Activated gamma-delta T cell treated with Interleukin-2 at 50 U/mL for 16 hours (primary cell): ENCODE measurements around the gene MORC1.
"Not testable (repeated sequence)": the region's sequence is repeated elsewhere in the genome, so short reads cannot be mapped to it uniquely, and the experiment has no call there.

Experiments
- DNase-seq: peaks from one replicate; pipeline ENCODE4 v3.0.0-alpha.2; 2020

MORC1 gene

DNA sequence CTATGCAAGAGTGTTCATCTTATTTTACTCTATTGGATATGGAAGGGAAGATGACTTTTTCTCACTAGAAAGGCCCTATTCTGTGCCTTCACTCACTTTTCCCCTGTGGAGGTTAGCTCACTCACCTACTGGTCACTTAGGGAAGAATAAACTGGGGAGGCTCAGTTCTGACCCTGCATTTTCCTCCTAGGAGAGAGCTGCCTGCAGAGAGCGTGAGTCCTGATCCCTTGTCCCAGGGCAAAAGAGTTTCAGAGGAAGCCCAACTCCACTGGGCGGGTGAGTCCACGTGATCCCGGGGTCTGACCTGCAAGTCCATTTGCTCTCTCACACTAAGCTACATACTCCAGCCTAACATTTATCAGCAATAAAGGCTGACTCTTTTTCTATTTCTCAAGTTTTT is 8.4 kb downstream of the MORC1 start:
- DNase-seq: no peak

DNA sequence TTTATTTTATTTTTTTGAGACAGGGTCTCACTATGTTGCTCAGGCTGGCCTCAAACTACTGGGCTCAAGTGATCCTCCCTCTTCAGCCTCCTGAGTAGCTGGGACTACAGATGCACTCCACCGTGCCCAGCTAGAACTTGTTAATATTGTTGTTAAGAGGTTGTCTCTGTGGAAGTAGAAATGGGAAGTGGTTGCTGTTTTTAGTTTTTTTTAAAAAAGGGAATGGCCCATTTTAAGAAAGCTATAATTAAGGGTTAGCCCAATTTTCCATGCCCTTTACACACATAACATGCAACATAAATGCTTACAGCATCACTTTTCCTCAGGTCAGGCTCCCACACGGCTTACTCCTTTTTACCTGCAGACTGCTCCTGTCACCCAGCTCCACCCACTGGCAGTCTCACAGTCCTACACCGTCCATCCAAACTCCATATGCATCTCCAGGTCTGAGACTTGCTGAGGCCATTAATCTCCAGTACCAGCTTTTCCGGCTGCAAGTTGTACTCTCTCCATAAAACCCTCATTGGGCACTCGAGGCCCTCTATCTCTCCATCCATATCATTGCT is 19.8 kb downstream of the MORC1 start:
- no peak for DNase-seq

DNA sequence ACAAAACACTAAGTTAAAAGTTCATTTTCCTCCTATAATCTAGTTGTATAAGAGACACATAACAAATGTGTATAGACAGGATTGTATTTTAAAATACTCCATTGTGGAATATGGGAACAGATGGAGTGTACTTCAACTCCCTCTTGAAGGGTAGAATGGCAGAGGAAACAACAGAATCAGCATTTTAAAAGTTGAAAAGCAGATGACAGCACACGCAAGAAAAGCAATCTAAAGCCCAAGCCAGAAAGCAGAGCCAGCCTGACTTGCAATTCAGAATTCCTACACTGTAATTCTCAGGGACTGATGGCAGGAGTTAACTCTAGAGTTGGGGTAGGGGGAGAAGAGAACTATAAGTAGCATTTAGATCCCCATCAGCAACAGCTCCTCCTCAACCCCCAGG is 22.8 kb downstream of the MORC1 start:
- DNase-seq: no peak

DNA sequence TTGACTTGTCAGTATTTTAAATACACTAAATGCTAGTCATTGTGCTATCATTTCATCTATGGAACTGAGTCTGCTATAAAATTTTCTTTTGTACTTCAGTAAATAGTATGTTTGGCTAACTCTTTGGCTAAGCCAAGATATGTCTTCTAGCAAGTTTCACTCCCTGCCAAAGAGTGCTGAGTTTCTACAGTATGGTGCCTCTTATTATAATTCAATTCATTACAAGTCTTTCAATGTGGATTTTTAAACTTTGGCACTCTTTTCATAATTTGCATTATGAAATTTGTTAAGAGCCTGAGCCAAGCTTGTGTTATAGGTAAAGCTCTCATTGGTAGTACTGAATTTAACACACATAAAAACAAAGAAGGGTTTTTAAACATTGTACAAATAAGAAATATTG is 24.4 kb downstream of the MORC1 start:
- DNase-seq: no peak

DNA sequence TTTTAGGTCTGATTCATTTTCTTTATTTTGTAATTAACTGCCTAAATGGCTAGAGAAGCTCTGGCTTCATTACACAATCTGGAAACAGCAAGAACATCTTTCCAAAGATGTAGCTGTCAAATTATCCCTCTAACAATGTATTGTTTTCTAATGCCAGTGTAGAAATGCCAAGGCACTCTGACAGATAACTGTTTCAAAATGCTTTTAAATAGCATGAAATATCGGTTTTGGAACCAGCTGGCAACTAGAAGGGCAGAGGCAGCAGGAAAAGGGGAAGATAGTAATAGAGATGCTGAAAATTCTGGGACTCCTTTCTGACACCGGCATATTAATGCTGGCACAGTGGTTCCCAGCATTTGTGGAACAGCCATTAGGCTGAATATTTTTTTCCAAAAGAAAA is 26.1 kb downstream of the MORC1 start:
- no peak for DNase-seq

DNA sequence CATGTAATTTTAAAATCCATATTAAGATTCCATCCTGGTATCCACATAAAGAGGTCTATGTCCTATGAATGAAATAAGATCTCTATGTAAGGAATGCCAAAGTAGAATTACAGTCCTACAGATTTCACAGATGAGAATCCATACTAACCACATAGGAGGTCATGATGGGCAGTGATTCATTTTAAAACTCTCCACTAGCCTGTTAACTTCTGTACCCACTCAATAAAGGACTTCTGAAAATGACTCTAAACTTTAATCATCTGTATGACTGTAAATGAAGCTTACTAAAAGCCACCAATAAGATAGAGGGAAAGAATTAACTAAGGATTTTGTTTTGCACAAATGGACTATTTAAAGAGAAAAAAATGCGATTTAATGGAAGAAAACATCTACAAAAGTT is 28.7 kb downstream of the MORC1 start:
- DNase-seq: no peak

DNA sequence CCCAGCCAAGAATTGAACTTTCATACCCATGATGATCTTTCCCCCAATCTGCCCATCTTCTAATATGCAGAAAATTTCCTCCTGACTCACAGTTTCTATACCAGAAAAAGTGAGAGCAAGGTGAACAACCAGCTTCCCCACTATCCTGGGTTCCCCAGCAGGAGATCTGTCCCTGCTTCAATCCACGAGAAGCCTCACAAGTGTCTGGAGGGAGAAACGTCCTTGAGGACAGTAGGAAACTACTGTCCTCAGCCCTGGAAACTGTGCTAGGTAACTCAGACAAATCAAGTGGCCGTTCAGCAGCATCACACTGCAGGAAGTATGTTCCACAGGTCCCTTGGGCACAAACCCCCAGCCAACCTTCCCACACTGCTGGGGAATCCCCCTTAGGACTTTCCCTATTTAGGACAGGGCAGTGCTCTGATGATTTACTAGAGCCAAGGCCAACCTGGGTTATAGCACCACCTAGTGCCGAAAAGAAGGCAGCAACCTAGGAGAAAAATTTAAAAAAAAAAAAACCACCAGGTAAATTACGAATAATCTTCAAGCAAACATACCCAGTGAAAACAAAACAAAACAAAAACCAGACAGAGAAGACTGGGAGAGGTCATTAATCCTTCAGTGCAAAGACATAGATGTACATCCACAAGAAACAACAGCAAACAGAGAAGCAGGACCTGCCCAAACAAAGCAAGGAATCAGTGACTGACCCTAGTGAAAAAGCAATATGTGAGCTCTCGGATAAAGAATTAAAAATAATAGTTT is 36.0 kb downstream of the MORC1 start:
- DNase-seq: no peak

DNA sequence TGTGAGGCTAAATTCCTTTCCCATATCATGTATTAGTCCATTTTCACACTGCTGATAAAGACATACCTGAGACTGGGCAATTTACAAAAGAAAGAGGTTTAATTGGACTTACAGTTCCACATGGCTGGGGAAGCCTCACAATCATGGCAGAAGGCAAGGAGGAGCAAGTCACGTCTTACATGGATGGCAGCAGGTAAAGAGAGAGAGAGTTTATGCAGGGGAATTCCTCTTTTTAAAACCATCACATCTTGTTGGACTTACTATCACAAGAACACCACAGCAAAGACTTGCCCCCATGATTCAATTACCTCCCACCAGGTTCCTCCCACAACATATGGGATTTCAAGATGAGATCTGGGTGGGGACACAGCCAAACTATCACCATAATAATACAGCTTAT is 37.8 kb downstream of the MORC1 start:
- not testable (repeated sequence) for DNase-seq

DNA sequence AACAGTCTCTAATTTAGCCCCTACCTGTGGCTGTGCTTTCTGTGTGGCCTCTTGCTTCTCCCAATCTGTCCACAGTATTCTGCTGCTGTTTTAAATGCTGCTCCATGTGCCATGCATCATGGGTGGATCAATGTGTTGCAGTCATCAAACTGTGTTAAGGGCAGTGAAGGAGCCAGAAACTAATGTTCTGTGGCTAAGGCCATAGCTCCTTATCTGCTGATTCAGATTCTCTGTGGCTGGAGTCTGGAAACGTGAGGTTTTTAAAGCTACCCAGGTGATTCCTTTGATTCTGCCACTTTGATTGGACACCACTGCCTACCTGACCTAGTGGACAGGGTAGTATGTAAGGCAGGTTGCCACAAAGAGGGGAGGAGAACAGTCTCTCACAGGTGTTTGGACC is 44.8 kb downstream of the MORC1 start:
- no peak for DNase-seq

DNA sequence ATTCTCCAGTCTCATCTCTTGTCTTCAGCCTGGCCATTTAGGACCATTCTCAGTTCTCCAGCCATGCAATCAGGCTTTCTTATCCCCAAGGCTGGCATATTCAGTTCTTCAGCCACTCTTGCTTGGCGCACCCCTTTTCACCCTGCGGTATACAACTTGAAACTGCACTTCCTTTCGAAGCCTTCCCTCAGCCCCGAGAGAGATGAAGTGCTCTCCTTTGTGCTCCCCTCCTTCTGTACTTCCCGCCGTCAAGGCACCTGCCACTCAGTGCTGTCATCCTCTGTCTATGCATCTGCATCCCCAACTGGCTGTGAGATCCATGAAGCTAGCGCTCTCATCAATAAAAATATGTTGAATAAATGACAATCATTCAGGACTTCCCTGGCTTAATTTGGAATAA is 45.7 kb downstream of the MORC1 start:
- no peak for DNase-seq

DNA sequence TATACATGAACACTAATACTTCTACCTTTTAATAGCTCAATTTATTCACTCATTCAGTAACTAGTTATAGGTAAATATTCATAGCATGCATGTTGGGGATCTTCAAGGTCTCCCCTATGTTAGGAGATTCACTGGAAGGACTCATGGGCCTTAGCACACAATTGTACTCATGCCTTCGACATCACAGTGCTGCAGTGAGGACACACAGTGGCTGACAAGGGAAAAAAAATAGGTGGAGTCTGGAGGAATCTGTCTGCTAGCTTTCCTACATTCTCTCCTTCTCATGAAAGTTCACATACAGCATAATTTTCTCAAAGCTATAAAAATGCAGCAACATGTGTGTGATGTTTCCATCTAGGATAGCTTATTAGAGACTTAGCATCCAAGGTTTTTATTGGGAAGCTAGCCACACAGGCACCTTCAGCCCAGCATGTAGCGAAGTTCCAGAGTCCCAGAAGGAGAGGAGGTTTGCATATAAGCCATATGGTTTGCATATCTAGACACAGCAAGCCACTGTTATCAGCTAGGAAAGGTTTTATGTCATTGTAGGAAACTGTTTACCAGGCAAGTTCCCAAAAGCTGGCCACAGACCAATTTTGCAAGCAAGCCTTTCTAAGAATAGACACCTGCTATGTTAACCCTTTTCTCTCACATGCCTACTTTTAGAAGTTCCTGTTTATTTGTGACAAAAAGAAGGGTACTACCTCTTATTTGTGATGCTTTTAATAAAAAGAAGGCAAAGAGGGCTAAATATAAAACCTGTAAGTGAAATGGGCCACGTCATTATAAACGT is 46.4 kb downstream of the MORC1 start:
- DNase-seq: no peak

DNA sequence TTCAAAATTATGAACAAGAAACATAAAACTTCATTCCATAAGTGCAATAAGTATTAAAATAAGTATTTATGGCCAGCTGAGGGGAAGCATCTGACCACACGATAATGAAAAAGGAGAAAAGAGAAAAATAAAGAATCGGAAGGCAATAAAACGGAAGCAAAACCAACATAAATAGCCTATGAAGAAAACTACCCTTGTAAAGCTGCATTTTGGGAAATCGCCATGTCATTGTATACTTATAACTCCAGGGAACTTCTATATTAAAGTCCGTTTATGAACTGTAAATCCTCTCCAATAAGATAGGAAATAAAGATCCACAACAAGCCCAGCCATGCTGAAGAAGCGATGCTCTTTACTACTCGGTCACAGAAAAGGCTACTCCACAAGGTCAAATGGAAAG is 47.7 kb downstream of the MORC1 start:
- no peak for DNase-seq

DNA sequence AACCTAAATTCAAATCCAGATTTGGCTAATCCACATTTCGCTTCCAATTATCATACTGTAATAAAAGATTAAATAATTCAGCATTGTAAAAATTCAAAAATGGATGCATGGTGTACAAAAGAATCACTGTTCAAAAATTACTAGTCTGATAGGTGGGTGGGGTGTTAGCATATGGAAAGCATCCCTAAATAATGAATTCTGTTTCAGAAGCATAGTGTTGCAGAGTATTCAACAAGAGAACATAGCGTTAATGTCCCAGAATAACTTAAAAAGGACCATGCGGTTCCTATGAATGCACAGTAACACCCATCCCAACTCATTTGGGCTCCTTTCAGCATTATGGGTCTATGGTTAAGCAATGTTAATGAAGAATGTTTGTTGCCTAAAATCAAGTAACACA is 51.1 kb downstream of the MORC1 start:
- no peak for DNase-seq

DNA sequence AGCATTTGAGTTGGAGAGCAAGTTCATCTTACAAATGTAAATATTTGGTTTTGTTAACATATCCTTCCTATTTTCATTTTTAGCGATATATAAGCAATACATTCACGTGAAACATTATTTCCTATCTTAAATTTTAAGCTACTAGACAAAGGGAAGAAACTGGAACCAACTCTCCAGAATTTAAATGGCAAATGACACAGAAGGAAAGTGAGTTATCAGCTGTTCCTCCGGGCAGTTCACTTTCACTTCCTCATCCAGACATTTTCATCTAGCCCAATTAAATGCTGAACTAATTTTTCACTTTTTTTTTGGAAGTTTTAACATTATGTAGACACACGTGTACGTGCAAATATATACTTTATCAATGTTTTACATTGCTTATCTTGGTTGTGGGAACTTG is 58.7 kb downstream of the MORC1 start:
- no peak for DNase-seq

DNA sequence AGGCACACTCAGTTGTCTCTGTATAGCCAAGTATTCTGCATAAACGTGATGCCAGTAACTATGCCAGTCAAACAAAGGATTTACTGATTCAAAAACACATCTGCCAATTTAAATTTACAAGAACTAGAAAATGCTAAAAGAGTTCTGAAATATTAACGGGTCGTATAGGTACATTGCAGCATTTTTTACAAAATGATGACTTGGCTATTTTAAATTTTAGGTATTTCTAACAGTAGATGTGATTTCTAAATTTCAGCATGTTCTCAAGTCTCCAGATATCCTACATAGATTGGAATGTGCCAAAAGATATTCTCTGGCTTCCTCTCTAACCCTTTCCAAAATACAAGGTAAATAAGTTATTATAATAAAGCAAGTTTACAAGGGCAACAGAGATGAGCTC is 60.3 kb downstream of the MORC1 start:
- DNase-seq: no peak

DNA sequence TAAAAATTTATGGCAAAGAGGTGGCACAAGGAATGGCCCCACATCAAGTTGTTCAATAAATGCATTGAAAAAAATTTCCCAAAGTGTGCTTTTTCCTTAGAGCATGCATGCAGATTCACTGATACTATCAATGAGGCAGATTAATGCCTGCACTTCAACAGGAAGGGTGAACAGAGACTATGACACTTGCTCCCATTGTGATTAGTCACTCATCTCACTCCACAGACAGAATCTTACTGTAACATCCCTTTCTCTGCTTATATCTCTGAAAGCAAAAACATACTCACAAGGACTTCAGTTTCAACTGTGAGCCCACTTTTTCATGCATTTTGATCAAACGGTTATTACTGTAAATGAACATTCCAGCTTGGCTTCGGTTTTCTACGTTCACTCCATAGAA is 60.9 kb downstream of the MORC1 start:
- DNase-seq: no peak

DNA sequence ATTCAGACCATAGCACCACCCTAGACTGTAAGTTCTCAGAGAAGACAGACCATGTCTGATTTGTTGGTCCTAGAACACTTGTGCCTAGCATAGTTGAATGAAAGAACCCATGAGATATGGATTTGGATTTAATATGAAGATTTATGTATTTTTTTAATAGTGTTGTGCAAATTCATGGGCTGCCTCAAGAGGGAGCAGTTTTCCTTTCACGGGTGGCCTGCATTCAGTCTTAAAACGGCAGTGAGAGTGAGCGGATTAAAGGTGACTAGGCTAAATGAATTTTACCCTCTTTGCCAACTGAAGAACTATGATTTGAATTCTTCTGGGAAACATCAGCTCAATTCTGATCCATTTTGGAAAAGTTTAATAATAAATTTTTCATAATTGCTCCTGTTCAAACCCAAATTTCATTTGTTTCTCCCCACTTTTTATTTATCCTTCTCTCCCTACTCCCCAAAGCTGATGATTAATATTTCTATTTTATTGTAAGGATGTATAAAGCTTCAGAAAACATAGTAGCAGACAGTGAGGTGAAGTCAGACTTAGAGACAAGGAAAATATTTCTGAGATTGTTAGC is 67.3 kb downstream of the MORC1 start:
- no peak for DNase-seq

DNA sequence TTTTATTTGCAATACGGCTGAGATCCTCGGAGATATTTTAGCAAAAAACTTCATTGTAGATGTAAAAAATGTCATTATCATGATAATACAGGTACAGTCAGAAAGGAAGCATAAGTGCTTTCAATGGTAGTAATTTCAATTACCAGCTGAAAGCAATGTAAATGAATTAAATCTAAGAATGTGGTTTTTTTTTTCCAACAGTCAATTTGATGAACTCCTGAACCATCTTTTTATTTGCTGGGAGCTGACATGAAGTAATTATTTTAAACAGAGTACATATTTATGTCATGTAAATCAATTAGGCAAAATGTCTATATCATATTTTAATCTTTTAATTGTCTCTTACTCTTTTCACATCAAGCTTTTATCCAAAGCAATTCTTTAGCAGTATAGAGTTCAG is 70.6 kb downstream of the MORC1 start:
- DNase-seq: no peak

DNA sequence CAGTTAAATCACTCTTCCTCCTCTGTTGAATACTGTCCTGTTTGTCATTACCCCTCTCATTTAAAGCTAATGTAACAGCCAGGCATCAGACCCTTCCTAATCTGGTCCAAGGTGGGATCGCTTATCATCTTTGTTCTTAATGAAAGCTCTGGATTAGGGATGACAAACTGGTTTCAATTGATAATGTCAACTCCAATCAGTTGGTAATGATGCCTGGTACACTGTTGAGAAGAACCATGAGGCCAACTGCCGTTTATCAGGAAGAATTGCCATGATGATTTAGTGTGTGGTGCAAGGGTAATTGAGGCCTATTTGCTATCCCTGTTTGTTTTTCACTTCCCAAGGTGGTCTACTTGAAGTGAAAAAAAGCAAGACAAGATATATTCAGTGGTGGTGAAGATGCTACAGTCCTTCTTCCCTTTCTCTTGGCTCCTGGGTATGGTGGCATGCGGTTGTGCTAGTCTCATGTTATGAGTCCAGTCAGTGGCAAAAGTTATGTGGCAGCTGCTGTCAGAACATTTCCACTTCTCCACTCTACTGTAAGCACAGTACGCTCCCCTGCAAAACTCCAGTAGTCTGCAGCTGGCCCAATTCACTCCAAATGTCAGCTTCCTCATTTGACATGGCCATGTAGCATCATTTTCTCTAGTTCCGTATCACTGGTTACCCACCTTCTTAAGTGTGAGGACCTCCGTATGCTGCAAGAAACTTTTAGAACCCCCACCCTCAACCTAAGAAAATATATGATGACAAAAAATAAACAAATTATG is 72.5 kb downstream of the MORC1 start:
- no peak for DNase-seq

DNA sequence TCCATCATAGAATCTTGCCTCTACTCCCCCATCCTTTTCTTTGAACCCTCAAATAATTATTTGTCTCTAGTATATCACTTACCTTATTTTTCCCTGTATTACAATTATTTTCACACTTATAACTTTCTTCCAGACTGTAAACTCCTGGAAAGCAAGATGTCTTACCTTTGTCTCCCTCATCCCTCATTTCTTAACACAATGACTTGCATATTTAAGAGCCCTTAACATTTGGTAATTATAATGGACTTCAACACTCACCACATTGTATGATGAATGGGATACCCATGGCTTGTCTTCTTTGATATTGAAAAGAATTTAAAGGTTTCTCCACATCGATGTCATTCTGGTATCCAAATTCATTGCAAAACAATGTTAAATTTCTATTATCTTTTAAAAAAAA is 82.9 kb downstream of the MORC1 start:
- no peak for DNase-seq

DNA sequence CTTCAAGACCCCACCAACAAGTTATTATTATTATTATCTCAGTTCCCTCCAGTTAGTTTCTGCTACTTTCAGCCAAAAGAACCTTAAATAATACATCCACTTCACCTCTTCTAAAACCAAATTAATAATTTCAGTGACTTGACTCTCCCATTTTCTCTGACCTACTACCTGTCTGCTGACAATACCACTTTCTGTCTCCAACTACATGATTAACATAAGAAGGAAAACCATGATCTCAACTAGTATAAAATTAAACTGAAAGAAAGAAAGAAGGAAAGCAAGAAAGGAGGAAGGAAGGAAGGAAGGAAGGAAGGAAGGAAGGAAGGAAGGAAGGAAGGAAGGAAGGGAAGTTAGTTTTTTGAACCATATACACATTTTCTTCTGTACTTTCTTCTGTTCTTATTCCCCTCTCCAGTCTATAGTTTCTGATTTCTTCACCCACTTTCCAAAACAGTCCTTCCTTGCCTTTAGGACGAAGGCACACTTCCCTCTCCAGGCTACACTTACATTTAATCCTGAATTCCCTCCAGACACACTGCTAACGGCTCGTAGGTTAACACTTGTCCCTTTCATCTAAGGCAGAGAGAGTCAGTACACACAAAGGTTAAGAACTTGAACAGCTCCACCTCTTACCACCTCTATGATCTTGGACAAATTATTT is 84.8 kb downstream of the MORC1 start:
- DNase-seq: no peak

DNA sequence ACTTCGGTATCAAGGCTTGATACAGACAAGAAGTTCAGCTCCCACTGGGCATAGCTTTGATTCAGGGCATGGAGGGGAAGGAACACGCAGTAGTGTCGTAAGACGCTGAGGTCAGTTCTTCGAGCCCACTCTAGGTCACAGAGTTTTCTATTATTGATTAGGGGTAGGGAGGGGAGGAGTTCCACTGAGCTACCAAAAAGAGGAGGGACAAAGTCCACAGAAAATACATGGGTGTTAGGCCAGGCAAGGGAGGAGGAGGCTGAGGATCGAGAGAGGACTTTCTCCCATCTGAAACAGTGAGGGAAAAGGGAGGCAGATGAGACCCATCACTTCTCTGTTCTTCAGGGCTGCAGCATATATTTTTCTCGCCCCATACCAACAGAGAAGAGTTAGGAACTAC is 89.2 kb downstream of the MORC1 start:
- no peak for DNase-seq

DNA sequence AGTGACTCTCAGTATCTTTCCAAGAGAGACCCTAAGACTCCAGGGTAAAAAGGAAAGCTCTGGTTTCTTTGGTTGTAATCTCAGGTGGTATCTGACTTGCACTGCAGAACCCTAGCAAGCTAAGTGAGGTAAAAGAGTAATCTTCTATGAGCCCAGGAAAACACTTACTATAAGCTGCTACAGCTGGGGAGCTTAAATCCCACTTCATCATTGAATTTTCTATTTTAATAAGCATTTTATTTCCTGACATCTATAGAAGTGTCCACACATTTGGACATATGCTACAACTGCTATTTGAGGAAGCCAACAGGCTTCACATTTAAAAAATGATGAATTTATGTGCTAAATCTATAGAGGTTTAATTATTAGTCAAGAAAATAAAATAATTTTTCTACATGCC is 91.1 kb downstream of the MORC1 start:
- DNase-seq: no peak
